Measurements from ENCODE around the gene ZNF423.

GRCh38 chr16:49576173-49576494 is 279.8 kb downstream of the ZNF423 start:
- TF ChIP-seq CTCF (IDR thresholded peaks at IDR 0.05) (no peak), REST (IDR thresholded peaks at IDR 0.05; ENCODE audit: insufficient read depth in 1 of 2, low read depth in 2 of 2, low read length in 1 of 2) (no peak), POLR2AphosphoS5 (IDR thresholded peaks at IDR 0.05; ENCODE audit: low read depth, low read length) (no peak), SIN3A (IDR thresholded peaks at IDR 0.05; ENCODE audit: borderline replicate concordance, insufficient read depth, low read depth, low read length) (no peak)
